GM12873 (cell line): ENCODE data around the gene CACNA1B.

Experiments used
- CTCF ChIP-seq: IDR thresholded peaks from 2 replicates; pipeline ENCODE4 v1.5.1; 2012; ENCODE audit warnings: low read depth, mild to moderate bottlenecking, moderate library complexity, low read length, control low read depth; ENCODE audit not compliant: insufficient read depth; ENCODE audit errors: missing control alignments

CACNA1B gene

GRCh38 chr9:138028596-138028995 lies 151.0 kb downstream of the CACNA1B start:
- no peak for TF ChIP-seq CTCF

GRCh38 chr9:138031186-138031585 lies 153.6 kb downstream of the CACNA1B start:
- no peak for TF ChIP-seq CTCF

- TF ChIP-seq CTCF, result no peak
Measured at GRCh38 chr9:138033950-138034349, 156.4 kb downstream of the CACNA1B start.

GRCh38 chr9:138037140-138037539 lies 159.6 kb downstream of the CACNA1B start:
- no peak for TF ChIP-seq CTCF

GRCh38 chr9:138038244-138038671 lies 160.7 kb downstream of the CACNA1B start:
- TF ChIP-seq CTCF, result no peak

- TF ChIP-seq CTCF, result no peak
Measured at GRCh38 chr9:138040446-138041430, 163.2 kb downstream of the CACNA1B start.

GRCh38 chr9:138042146-138042545 lies 164.6 kb downstream of the CACNA1B start:
- TF ChIP-seq CTCF, result no peak
